Endothelial cell of umbilical vein (primary cell): ENCODE results near the gene FMN1. TPM values are rescaled to one million over a fixed set of nuclear protein-coding genes. Genes with fewer than 3 reads are reported as not detected.

Experiments used
- BruUV-seq: library from RNA; stranded (reverse); fragments of 400-500 nt; replicated peaks from 2 replicates; lab custom pipeline; 2021; lab: Mats Ljungman, UMichigan
- CTCF ChIA-PET: fragments of 300-600, 350-600 bp; sonication (Branson Sonifier 250); formaldehyde crosslinking; loops from one replicate; lab custom pipeline; 2021; ENCODE audit warnings: antibody characterized with exemption, inconsistent platforms; lab: Charles Lee
- POLR2A ChIA-PET: fragments of 300-600, 350-600 bp; sonication (Branson Sonifier 250); formaldehyde crosslinking; loops from one replicate; lab custom pipeline; 2021; ENCODE audit warnings: antibody characterized with exemption, inconsistent platforms; lab: Charles Lee
- DNase-seq: peaks from one replicate; pipeline ENCODE4 v3.0.0-alpha.2; 2011; ENCODE audit warnings: low read depth, low spot score
- FAIRE-seq: peaks from 2 replicates; lab custom pipeline; 2011; peaks lifted over from hg19 to GRCh38; lab: Jason Lieb, UNC
- H2AFZ ChIP-seq: 2 replicates; pipeline ENCODE4 v1.6.0; 2012; ENCODE audit warnings: low read depth, low read length, control low read depth, inconsistent platforms
- H3K27ac ChIP-seq: 2 replicates; pipeline ENCODE4 v1.5.1; 2011; ENCODE audit warnings: low read depth, mild to moderate bottlenecking, control low read depth, low read length, moderate library complexity; ENCODE audit not compliant: insufficient read depth
- H3K27me3 ChIP-seq, 2 experiments: 2 replicates each; pipeline versions ENCODE4 v1.6.0 to v1.6.1; 2011; ENCODE audit warnings: low read length in 2 of 2, mixed read lengths in 1 of 2; ENCODE audit not compliant: control insufficient read depth in 2 of 2, insufficient read depth in 2 of 2
- H3K36me3 ChIP-seq, 2 experiments: 2 replicates in 1 of 2; 3 replicates in 1 of 2; pipeline ENCODE4 v1.5.1; 2011; ENCODE audit warnings: low read length in 2 of 2, mild to moderate bottlenecking in 1 of 2, moderate library complexity in 1 of 2; ENCODE audit not compliant: control insufficient read depth in 2 of 2, insufficient read depth in 2 of 2; ENCODE audit errors: extremely low read depth in 1 of 2
- H3K4me1 ChIP-seq: 3 replicates; pipeline ENCODE4 v1.5.1; 2011; ENCODE audit warnings: mild to moderate bottlenecking, low read length; ENCODE audit not compliant: control insufficient read depth, insufficient read depth; ENCODE audit errors: extremely low read depth
- H3K4me2 ChIP-seq: 2 replicates; pipeline ENCODE4 v1.6.1; 2011; ENCODE audit warnings: low read length, control low read depth, mixed read lengths; ENCODE audit not compliant: insufficient read depth
- H3K4me3 ChIP-seq, 3 experiments: fragments of 200-600 bp in 1 of 3; sonication (generic), shearing (Covaris generic) in 1 of 3; replicated peaks in 1 of 3; 2 replicates each; pipeline ENCODE4 v1.5.1; 2011 to 2016; ENCODE audit warnings: control low read depth in 3 of 3, low read length in 3 of 3, mild to moderate bottlenecking in 2 of 3, inconsistent platforms in 1 of 3, low read depth in 1 of 3, moderate library complexity in 1 of 3; ENCODE audit not compliant: insufficient read depth in 1 of 3
- H3K79me2 ChIP-seq: 2 replicates; pipeline ENCODE4 v1.6.0; 2012; ENCODE audit warnings: low read length, inconsistent platforms; ENCODE audit not compliant: control insufficient read depth, insufficient read depth
- H3K9ac ChIP-seq: replicated peaks from 2 replicates; pipeline ENCODE3; 2011; ENCODE audit warnings: low read length, control low read depth; ENCODE audit not compliant: insufficient read depth; ENCODE audit errors: extremely low read depth
- H3K9me1 ChIP-seq: replicated peaks from 3 replicates; pipeline ENCODE4 v1.6.0; 2011; ENCODE audit warnings: mild to moderate bottlenecking, low read length; ENCODE audit not compliant: control insufficient read depth, insufficient read depth; ENCODE audit errors: extremely low read depth
- H3K9me3 ChIP-seq: replicated peaks from 2 replicates; pipeline ENCODE4 v1.5.1; 2012; ENCODE audit warnings: low read length, inconsistent platforms; ENCODE audit not compliant: control insufficient read depth, insufficient read depth
- H4K20me1 ChIP-seq: replicated peaks from 2 replicates; pipeline ENCODE3; 2011; ENCODE audit warnings: mild to moderate bottlenecking, low read length; ENCODE audit not compliant: control insufficient read depth, insufficient read depth; ENCODE audit errors: extremely low read depth
- EZH2 ChIP-seq: IDR thresholded peaks from 2 replicates; pipeline ENCODE4 v1.6.1; 2012; ENCODE audit warnings: borderline replicate concordance, low read depth, mild to moderate bottlenecking, moderate library complexity, low read length, inconsistent platforms; ENCODE audit not compliant: severe bottlenecking
- FOS ChIP-seq: IDR thresholded peaks from 2 replicates; pipeline ENCODE4 v1.6.1; 2011; ENCODE audit warnings: mild to moderate bottlenecking, low read length, moderate library complexity, borderline replicate concordance; ENCODE audit not compliant: insufficient read depth
- GATA2 ChIP-seq: IDR thresholded peaks from 2 replicates; pipeline ENCODE4 v1.7.0; 2011; ENCODE audit warnings: low read depth, mild to moderate bottlenecking, moderate library complexity, mixed read lengths, low read length; ENCODE audit not compliant: insufficient read length, insufficient read depth
- JUN ChIP-seq: IDR thresholded peaks from 2 replicates; pipeline ENCODE4 v1.6.1; 2011; ENCODE audit warnings: borderline replicate concordance, low read depth; ENCODE audit not compliant: insufficient read length, insufficient read depth
- MYC ChIP-seq: IDR thresholded peaks from one replicate; pipeline ENCODE4 v1.6.1; 2011; ENCODE audit warnings: mild to moderate bottlenecking, low read depth, low read length
- POLR2A ChIP-seq: IDR thresholded peaks from 2 replicates; pipeline ENCODE4 v1.6.1; 2012; ENCODE audit warnings: low read depth, mild to moderate bottlenecking, control low read depth, low read length
- POLR2AphosphoS5 ChIP-seq: IDR thresholded peaks from 2 replicates; pipeline ENCODE4 v1.6.1; 2012; ENCODE audit warnings: low read depth, mild to moderate bottlenecking, control low read depth, low read length, moderate library complexity; ENCODE audit not compliant: insufficient read depth
- dilution Hi-C: fragments of 300-500 bp; cut with MboI; formaldehyde crosslinking; loops from one replicate; pipeline ENCODE4 v1.15.0; 2019; ENCODE audit warnings: low sequenced_read_pairs; ENCODE audit not compliant: extremely low pct_ligation_motif_present
- intact Hi-C: fragments of 100-400 bp; cut with micrococcal nuclease; formaldehyde crosslinking; loops from one replicate; pipeline ENCODE4 v1.10.0; 2022
- polyA plus RNA-seq, 4 experiments: library from polyadenylated mRNA; depleted of rRNA in 3 of 4; stranded (reverse) in 3 of 4; unstranded in 1 of 4; fragments of >200 nt; gene quantifications; 2 replicates each; pipeline versions ENCODE4 v1.2.1 to v1.2.3, GENCODE V29; 2011 to 2012; ENCODE audit warnings: missing spikeins in 1 of 4
- total RNA-seq: library from RNA; stranded (reverse); gene quantifications from 2 replicates; pipeline ENCODE4 v1.2.3, GENCODE V29; 2021
- TF ChIP-seq, protein P1 (sequence below): IDR thresholded peaks from 2 replicates; pipeline ENCODE4 v1.6.1; 2011; ENCODE audit not compliant: insufficient read depth, insufficient read length
- TF ChIP-seq, protein P2 (sequence below), 2 donors: IDR thresholded peaks; 1 replicate in 1 of 2; 2 replicates in 1 of 2; pipeline ENCODE4 v1.5.1; 2011; ENCODE audit warnings: low read length in 2 of 2, mild to moderate bottlenecking in 2 of 2, moderate library complexity in 2 of 2, control low read depth in 1 of 2, inconsistent platforms in 1 of 2, low read depth in 1 of 2; ENCODE audit not compliant: insufficient read depth in 1 of 2; ENCODE audit errors: extremely low read depth in 1 of 2

The FMN1 gene
- total and polyA plus RNA-seq, 2 donors (not counting 3 experiments of a cell fraction or from before 2014, with no cell fraction given), result 0.01 to 0.29 TPM

DNA sequence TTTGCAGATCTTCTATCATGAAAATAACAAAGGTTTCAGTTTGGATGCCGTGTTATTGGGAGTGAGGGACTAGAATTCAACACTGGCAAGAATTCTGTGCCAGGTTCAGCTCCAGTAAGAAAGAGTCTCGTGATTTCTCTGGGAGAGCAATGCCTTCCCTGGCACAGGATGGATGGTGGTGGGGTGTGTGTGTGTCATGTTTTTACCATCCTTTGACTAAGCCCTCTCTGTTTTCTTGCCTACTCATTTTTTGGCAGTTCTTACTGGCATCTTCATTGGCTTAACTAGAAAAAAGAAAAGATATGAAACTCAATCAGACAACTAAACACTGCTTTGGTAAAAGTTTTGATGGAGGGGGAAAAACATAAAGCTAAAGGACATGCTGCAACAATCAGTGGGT, 86.6 kb downstream of the FMN1 start:
- no peaks in the 10 kb centered on the region for H3K79me2 ChIP-seq
- BruUV-seq, result no TSS peak
- H3K4me3 ChIP-seq, result no peak overlapping the region
- TF ChIP-seq MYC, result no peak
- TF ChIP-seq POLR2AphosphoS5, result no peak
- TF ChIP-seq JUN, result no peak
- no peak for TF ChIP-seq GATA2
- TF ChIP-seq, protein P1, sequence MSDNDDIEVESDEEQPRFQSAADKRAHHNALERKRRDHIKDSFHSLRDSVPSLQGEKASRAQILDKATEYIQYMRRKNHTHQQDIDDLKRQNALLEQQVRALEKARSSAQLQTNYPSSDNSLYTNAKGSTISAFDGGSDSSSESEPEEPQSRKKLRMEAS, result no peak
- TF ChIP-seq EZH2, result no peak
- TF ChIP-seq, protein P2, sequence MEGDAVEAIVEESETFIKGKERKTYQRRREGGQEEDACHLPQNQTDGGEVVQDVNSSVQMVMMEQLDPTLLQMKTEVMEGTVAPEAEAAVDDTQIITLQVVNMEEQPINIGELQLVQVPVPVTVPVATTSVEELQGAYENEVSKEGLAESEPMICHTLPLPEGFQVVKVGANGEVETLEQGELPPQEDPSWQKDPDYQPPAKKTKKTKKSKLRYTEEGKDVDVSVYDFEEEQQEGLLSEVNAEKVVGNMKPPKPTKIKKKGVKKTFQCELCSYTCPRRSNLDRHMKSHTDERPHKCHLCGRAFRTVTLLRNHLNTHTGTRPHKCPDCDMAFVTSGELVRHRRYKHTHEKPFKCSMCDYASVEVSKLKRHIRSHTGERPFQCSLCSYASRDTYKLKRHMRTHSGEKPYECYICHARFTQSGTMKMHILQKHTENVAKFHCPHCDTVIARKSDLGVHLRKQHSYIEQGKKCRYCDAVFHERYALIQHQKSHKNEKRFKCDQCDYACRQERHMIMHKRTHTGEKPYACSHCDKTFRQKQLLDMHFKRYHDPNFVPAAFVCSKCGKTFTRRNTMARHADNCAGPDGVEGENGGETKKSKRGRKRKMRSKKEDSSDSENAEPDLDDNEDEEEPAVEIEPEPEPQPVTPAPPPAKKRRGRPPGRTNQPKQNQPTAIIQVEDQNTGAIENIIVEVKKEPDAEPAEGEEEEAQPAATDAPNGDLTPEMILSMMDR (IDR thresholded peaks at IDR 0.05; ENCODE audit: extremely low read depth in 1 of 2, insufficient read depth in 1 of 2, low read depth in 1 of 2, low read length in 2 of 2), result no peak
- no peak for TF ChIP-seq FOS
- no peak for TF ChIP-seq POLR2A
- POLR2A ChIA-PET, result no interaction called here
- dilution Hi-C loops, result no loop called here
- H3K9ac ChIP-seq, result no peak overlapping the region
- no peaks in the 10 kb centered on the region for H3K9me3 ChIP-seq
- H3K36me3 ChIP-seq, result no peaks in the 10 kb centered on the region
- no peak overlapping the region for H2AFZ ChIP-seq
- no peaks in the 10 kb centered on the region for H3K9me1 ChIP-seq
- H3K27ac ChIP-seq, result no peak overlapping the region
- H3K4me2 ChIP-seq, result no peak overlapping the region
- CTCF ChIA-PET, result no interaction called here
- peaks cover 8% of the 10 kb centered on the region for H3K4me1 ChIP-seq
- DNase-seq, result no peak
- H3K27me3 ChIP-seq, result no peaks in the 10 kb centered on the region
- FAIRE-seq, result no peak
- H4K20me1 ChIP-seq, result no peaks in the 10 kb centered on the region
- intact Hi-C loops, result no loop called here
